GM15510 (cell line): ENCODE results near the gene ATP6V1D.

ENCODE experiments used
- POLR2A ChIP-seq: IDR thresholded peaks from 3 replicates; pipeline ENCODE4 v1.6.1; 2011; ENCODE audit warnings: borderline replicate concordance; ENCODE audit not compliant: insufficient read length; ENCODE audit errors: extremely low read depth

Gene ATP6V1D

DNA sequence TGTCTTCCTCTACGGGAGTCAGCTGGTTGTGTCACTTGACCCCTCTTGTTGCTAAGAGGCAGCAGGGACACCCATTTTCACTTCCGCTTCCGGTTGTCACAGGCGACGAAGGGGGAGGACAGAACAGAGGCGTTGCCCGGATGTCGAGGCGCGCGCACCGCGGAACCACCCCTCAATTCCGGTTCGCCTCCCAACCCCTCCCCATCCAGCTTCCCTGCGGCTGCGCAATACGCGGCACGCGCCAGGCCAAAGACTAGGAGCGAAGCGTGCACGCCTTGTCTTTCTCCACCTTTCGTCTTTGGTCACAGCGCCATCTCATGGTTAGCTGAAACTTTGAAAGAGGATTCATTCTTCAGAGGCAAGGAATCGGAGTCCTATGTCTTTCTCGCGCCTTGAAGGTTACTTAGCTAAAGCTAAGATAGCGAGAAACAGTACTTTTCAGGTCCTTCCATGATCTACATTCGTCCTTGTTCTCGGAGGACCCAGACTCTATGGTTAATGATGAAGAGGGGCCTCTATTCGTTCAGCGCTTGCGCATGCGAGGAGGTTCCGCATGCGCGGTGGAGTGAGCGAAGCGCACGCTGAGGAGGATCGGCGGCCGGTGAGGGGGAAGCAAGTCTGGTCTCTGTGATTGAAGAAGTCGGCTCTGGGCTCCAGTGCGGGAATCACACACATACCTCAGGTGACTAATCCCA lies at the start of gene ATP6V1D, which contains the start of gene EIF2S1:
TSS of gene ATP6V1D (minus strand) at position 30 of the 695 bp plus-strand sequence. CDS start 106 bp downstream, outside the sequence.
TSS of gene EIF2S1 (plus strand) at position 554 of the 695 bp plus-strand sequence. CDS start 4,440 bp downstream, outside the sequence.
- peak; percentile 91 for TF ChIP-seq POLR2A

DNA sequence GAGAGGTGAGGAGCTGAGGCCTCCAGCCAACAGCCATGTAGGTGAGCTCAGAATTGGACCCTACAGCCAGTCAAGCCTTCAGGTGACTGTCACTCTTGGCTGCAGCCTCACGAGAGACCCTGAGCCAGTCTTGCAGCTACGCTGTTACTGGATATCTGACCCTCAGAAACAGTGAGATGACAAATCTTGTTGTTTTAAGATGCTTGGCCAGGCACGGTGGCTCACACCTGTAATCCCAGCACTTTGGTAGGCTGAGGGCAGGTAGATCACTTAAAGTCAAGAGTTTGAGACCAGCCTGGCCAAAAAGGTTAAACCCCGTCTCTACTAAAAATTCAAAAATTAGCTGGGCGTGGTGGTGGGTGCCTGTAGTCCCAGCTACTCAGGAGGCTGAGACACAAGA lies 46.2 kb upstream of the ATP6V1D start:
- no peak for TF ChIP-seq POLR2A

DNA sequence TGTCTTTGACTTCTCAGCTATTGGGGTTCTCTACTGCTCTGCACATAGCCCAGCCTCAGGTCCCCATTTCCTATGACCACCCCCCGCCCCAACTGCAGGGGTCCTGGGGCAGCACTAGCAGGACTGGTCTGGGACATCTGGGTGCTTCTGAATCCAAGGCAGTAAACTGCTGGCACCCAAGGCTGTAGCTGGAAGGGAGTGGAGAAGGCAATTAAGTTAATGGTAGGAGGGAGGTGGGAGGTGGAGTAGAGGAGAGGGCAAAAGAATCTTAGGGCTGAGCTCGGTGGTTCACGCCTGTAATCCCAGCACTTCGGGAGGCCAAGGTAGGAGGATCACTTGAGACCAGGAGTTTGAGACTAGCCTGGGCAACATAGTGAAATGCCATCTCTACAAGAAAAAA lies 40.8 kb upstream of the ATP6V1D start:
- no peak for TF ChIP-seq POLR2A

DNA sequence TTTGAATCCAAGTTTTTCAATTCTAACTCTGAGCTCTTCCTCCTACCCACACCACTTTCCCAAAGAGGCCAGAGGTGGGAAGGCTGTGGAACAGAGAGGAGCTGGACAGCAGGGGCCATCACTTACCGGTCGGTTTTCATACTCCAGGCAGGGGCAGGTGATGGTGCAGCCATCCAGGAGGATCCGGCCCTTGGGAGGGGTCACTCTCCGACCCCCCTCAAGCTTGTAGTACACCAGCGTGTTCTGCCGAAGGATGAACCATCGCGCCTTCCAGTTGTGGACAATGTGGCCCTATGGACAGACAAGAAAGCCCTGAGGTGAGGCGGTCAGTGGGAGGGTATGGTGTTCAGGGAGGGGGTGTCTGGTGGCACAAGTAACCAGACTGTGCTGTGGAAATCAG lies 37.9 kb upstream of the ATP6V1D start:
- TF ChIP-seq POLR2A: no peak

DNA sequence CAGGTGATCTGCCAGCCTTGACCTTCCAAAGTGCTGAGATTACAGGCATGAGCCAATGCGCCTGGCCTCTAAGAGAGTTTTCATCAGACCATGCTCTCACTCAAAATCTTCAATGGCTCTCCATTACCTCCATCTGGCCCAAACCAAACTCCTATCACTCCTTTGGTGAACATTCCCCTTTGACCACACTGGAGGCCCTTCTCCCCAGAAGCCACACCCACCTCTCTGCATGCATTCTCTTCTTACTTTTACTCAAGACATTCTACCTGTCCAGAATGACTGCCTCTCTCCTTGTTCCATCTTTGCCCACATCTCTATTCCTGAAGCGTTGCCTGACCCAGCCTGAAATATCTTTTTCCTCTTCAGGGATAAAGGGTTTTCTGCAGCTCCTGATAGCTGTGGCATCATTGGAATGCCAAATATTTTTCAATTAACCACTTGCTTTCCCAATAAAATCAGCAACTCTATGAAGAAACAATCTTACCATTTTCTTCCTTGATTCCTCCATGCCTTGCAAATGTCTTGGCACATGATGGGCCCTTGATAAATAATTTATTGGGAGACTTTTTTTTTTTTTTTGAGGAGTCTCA lies 36.9 kb upstream of the ATP6V1D start:
- TF ChIP-seq POLR2A: no peak

DNA sequence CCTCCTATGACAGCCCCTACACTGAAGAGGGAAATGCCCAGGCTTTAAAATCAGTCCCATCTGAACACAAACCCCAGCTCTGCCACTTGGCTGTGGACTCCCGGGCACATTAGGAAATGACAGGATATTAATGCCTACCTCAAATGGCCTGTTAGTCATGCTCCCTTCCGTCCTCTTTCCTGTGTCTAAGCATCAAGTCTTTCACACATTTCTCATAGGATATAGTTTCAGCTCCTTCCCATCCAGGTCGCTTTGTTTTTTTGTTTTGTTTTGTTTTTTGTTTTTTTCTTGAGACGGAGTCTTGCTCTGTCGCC lies 36.2 kb upstream of the ATP6V1D start:
- TF ChIP-seq POLR2A: no peak

DNA sequence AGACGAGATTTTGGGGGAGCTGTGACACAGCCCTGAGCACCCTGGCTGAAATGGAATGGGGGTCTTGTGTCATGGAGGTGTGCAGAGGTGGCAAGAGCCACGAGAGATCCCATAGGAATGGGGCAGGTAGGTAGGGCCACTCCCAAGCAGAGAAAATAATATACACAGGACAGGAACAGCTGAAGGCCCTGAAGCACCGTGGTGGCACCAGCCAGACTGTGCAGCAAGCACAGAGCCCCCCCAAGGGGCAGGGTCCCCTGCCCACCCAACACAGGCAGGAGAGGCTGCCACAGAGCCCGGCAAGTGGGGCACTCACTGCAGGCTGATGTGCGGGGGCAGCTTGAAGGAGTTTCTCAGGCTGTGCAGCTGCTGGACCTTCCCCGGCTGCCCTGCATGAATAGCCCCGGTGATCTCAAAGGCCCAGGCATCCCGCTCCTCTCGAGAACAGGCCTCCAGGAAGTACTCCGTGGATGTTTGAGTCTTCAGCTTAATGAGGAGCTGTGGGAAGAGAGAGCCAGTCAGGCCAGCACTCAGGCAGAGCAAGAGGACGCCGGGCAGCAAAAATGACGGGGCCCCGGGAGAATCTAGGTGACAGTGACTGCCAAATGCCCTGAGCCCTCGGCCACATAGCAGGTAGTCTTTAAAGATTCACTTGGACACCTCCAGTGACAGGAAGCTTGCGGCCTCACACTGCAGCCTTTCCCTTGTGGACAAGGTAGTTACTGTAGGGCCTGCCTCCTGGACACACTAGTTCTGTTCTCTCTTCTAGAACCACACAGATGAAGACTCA lies 35.7 kb upstream of the ATP6V1D start:
- no peak for TF ChIP-seq POLR2A

DNA sequence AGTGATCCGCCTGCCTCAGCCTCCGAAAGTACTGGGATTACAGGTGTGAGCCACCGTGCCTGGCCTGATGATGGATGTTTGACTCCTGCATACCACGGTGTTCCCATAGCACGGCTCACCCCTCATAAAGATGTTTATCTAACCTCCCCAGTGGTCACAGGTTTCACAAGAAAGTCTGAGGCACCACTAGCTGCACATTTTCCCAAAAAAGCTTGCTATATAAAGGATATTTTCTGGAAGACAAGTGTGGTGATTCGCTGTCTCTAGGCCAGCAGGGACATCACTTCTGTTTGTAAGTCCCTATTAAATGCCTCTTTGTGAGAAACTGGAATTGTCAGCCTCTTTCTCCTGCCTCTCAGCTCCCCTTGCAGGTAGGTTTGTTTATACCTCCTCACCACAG lies 34.1 kb upstream of the ATP6V1D start:
- TF ChIP-seq POLR2A: no peak

DNA sequence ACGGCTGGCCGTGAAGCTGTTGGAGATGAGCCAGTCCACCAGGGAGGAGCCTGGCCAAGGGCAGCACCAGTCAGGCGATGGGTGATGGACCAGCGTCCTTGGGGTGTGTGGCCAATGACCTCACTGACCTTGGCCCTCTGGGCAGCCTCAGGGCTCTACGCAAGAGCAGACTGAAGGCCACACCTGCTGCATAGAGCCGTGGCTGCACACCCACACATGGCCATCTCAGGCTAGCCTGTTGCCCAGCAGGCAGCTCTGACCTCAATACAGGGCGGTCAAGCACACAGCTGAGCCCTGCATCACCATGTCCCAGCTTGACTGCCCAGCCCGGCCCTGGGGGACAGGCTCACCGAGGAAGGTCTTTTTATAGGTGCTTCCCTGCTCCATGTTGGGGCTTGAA lies 33.2 kb upstream of the ATP6V1D start:
- no peak for TF ChIP-seq POLR2A

DNA sequence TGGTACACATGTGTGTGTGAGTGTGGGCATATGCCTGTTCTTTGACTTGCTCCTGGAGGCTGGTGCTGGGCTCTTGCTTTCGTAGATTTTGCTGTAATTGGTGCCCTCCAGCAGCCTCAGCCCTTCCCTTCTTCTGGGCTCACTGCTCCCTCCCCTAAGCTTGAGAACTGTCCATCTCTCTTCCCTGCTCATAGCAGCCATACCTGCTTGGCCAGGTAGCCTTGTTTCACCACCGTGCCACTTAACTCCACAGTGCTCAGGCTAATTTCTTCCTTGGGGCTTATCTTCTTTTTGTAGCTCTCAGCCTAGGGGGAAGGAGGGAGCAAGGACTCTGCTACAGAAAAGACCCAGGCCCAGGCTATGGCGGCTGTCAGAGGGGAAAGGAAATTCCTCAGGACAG lies 32.5 kb upstream of the ATP6V1D start:
- no peak for TF ChIP-seq POLR2A

DNA sequence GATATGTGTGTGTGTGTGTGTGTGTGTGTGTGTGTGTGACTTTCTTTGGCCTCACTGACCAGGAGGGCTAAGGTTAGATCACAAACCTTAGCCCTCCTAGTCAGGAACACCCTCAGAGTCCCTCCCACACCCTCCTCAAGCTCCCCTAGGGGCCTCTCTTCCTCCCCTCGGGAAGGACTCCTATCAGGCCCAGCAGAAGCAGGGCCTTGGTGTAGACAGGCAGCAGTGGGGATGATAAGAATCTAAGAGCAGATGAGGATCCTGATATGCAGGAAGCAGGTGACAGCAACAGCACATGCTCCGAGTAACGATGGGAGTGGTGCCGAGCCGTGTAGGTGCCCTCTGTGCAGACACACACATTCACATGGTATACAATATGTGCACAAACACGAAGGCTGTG lies 31.7 kb upstream of the ATP6V1D start:
- TF ChIP-seq POLR2A: no peak

DNA sequence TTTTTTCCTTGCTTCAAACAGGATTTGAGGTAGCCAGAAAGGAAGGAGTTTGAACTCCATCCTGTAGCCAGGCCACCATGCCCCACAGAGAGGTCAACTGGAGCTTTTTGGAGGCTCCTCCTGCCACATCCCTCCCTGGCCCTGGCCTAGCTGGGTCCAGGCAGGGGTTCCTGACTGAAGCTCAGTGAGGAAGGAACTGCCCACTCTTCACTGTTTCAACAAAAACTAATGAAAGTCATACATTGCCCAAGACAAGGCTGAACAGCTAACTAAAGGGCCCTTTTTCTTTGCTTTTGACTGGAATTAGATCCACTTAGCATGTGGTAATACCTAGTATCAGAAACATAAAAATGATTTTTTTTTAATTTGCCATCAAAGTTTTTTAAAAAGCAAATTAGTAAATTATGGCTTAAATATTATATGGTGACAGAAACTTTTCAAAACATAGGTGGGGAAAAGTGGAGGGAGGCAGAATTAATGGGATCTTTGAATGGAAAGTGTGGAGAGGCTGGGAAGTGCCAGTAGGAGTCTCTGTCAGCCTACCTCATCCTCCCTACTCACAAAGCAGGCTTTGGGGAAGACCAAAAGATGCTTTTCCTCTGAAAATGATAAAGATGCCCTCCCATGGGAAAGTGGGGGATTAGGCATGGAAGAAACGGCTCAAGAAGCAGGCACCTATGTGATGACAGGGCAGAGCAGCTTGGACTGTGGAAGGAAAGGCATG lies 30.4 kb upstream of the ATP6V1D start:
- no peak for TF ChIP-seq POLR2A

DNA sequence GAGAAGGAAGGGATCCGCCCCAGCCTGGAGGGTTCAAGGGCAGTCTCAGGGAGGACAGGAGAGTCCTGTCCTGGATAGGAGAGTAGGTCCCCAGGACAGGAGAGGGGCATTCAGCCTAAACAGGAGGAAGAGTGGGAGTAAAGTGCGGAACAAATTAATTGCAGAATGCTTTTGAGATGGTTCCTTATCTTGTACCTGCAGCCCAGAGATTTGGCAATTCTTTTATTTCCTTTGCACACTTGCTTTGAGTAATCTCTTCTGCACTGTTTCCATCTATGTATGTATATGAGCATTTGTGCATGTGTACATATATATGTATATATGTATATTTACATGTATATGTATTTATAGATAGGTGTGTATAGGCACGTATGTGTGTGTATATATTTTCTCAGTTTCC lies 29.7 kb upstream of the ATP6V1D start:
- TF ChIP-seq POLR2A: no peak

DNA sequence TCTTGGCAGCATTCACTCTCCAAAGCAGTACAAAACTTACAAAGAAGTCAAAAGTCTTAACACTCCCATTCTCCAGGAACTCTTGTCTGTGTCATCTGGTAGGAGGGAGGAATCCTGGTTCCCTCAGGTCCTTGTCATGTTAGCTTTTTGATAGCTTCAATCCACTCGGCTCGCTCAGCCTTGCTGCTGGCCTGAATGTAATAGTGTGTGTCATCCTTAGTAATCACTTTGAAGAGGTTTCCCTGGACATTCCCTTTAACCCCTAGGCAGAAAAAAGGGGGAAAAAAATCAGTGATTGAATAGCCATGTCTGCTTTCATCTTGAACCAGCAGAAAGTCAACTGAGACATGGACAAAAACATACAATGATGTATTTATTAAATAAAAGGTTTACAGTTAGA lies 27.6 kb upstream of the ATP6V1D start:
- no peak for TF ChIP-seq POLR2A

DNA sequence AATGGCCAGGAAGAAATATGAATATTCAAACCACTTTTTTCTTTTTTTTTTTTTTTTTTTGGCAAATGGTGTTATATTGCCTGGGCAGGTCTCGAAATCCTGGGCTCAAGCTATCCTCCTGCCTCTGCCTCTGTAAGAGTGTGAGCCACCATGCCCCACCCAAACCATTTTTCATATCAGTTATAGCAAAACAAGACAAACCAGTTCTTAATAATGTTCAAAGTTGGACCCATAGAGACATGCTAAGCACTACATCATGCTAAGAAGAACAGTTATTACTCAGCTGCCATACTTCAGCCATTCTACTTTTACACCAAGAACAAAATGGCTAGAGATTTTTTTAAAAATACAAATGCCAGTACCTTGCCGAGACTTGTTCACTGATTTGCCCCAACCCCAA lies 26.0 kb upstream of the ATP6V1D start:
- no peak for TF ChIP-seq POLR2A

DNA sequence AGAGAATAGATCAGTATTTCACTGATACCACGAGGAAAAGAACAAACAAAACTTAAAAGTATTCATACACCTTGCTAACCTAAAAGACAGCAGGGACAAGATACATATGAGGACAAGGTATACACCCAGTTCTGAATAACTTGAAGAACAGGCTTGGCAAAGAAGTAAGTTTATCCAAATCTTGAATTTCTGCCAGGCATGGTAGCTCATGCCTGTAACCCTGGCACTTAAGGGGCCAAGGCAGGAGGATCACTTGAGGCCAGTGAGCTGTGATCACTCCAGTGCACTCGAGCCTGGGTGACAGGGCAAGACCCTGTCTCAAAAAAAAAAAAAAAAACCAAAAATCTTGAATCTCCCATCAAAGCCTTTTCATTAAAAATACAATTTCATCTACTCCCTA lies 25.5 kb upstream of the ATP6V1D start:
- no peak for TF ChIP-seq POLR2A

DNA sequence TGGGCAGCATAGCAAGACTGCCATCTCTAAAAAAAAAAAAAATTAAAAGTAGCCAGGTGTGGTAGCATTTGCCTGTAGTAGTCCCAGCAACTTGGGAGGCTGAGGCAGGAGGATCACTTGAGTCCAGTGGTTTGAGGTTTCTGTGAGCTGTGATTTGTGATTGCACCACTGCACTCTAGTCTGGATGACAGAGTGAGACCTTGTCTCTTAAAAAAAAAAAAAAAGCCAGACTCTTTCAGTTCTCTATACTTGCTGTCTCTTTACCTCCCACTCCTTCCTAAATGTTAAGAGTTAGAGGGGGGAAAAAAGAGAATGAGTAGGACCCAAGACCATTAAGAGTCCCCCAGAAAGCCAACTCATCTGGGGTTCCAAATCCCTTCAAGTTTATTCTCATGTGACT lies 18.3 kb upstream of the ATP6V1D start:
- TF ChIP-seq POLR2A: no peak
